IMR-90 (cell line): ENCODE results near the gene CRABP1. TPM values are rescaled to one million over a fixed set of nuclear protein-coding genes. Genes with fewer than 3 reads are reported as not detected.

Experiments
- ATAC-seq: fragments of 200-7000 bp; cut with Tn5 transposase; 2 replicates; pipeline ENCODE4 v1.9.1; 2020; ENCODE audit warnings: low read depth, mild to moderate bottlenecking, moderate library complexity
- BruUV-seq: library from RNA; stranded (reverse); fragments of 400-500 nt; replicated peaks from 2 replicates; lab custom pipeline; 2021; lab: Mats Ljungman, UMichigan
- CTCF ChIA-PET: fragments of 300-600 bp; formaldehyde crosslinking; extraction: SDS; loops from one replicate; lab custom pipeline; 2021; ENCODE audit warnings: antibody characterized with exemption; lab: Yijun Ruan, JAX
- POLR2A ChIA-PET: fragments of 300-600 bp; sonication (Branson Sonifier 250); formaldehyde crosslinking; loops from one replicate; lab custom pipeline; 2022; ENCODE audit warnings: antibody characterized with exemption; ENCODE audit not compliant: unreplicated experiment; lab: Charles Lee
- DNase-seq: peaks from one replicate; pipeline ENCODE4 v3.0.0; 2013
- H2AFZ ChIP-seq: replicated peaks from 2 replicates; pipeline ENCODE3; 2013; ENCODE audit warnings: low read length, mild to moderate bottlenecking; ENCODE audit not compliant: poor library complexity
- H2AK5ac ChIP-seq: 2 replicates; pipeline ENCODE4 v1.6.1; 2013; ENCODE audit warnings: low read depth, low read length, inconsistent platforms
- H2AK9ac ChIP-seq: replicated peaks from 2 replicates; pipeline ENCODE3; 2013; ENCODE audit warnings: mild to moderate bottlenecking, low read depth, low read length, moderate library complexity; ENCODE audit not compliant: poor library complexity
- H2BK120ac ChIP-seq: 2 replicates; pipeline ENCODE4 v1.6.1; 2013; ENCODE audit warnings: low read depth, low read length, inconsistent platforms
- H2BK15ac ChIP-seq: 3 replicates; pipeline ENCODE4 v1.6.1; 2013; ENCODE audit warnings: low read depth, low read length, inconsistent platforms
- H2BK20ac ChIP-seq: 2 replicates; pipeline ENCODE4 v1.6.1; 2013; ENCODE audit warnings: low read depth, mild to moderate bottlenecking, inconsistent platforms, low read length, moderate library complexity
- H2BK5ac ChIP-seq: 2 replicates; pipeline ENCODE4 v1.6.1; 2013; ENCODE audit warnings: mild to moderate bottlenecking, low read depth, low read length, inconsistent platforms; ENCODE audit not compliant: poor library complexity, severe bottlenecking
- H3K14ac ChIP-seq: replicated peaks from 2 replicates; pipeline ENCODE4 v1.6.1; 2013; ENCODE audit warnings: low read depth, low read length, inconsistent platforms
- H3K18ac ChIP-seq: 2 replicates; pipeline ENCODE4 v1.6.1; 2013; ENCODE audit warnings: low read depth, low read length, control low read depth
- H3K23ac ChIP-seq: 2 replicates; pipeline ENCODE4 v1.6.1; 2013; ENCODE audit warnings: low read depth, low read length, inconsistent platforms
- H3K27ac ChIP-seq: 2 replicates; pipeline ENCODE4 v1.5.1; 2013; ENCODE audit warnings: mild to moderate bottlenecking, control low read depth, low read length; ENCODE audit not compliant: insufficient read depth
- H3K27me3 ChIP-seq: 2 replicates; pipeline ENCODE4 v1.6.1; 2013; ENCODE audit warnings: low read length; ENCODE audit not compliant: control insufficient read depth, insufficient read depth
- H3K36me3 ChIP-seq: 2 replicates; pipeline ENCODE4 v1.6.1; 2013; ENCODE audit warnings: low read length, mixed read lengths; ENCODE audit not compliant: control insufficient read depth, insufficient read depth
- H3K4ac ChIP-seq: 2 replicates; pipeline ENCODE4 v1.6.1; 2013; ENCODE audit warnings: low read depth, low read length, inconsistent platforms
- H3K4me1 ChIP-seq: 2 replicates; pipeline ENCODE4 v1.6.1; 2013; ENCODE audit warnings: low read length, mixed read lengths; ENCODE audit not compliant: control insufficient read depth, insufficient read depth
- H3K4me2 ChIP-seq: 2 replicates; pipeline ENCODE4 v1.6.1; 2013; ENCODE audit warnings: low read depth, mild to moderate bottlenecking, control low read depth, low read length, moderate library complexity
- H3K4me3 ChIP-seq: 2 replicates; pipeline ENCODE4 v1.5.1; 2013; ENCODE audit warnings: low read depth, mild to moderate bottlenecking, control low read depth, low read length, moderate library complexity; ENCODE audit not compliant: insufficient read depth
- H3K56ac ChIP-seq: 2 replicates; pipeline ENCODE4 v1.6.1; 2013; ENCODE audit warnings: low read length, inconsistent platforms; ENCODE audit not compliant: insufficient read depth; ENCODE audit errors: extremely low read depth
- H3K79me1 ChIP-seq, 2 experiments: 2 replicates each; pipeline ENCODE4 v1.6.1; 2013; ENCODE audit warnings: low read length in 2 of 2, inconsistent platforms in 1 of 2, low read depth in 1 of 2
- H3K9ac ChIP-seq: 2 replicates; pipeline ENCODE4 v1.6.1; 2013; ENCODE audit warnings: low read depth, low read length, control low read depth
- H3K9me1 ChIP-seq: 2 replicates; pipeline ENCODE4 v1.6.1; 2013; ENCODE audit warnings: low read length, inconsistent platforms; ENCODE audit not compliant: insufficient read depth
- H3K9me3 ChIP-seq: 2 replicates; pipeline ENCODE4 v1.6.1; 2013; ENCODE audit warnings: low read length; ENCODE audit not compliant: control insufficient read depth, insufficient read depth
- H4K20me1 ChIP-seq: 2 replicates; pipeline ENCODE4 v1.6.1; 2013; ENCODE audit warnings: low read length, inconsistent platforms; ENCODE audit not compliant: insufficient read depth
- H4K5ac ChIP-seq: 2 replicates; pipeline ENCODE4 v1.6.1; 2013; ENCODE audit warnings: mild to moderate bottlenecking, low read depth, low read length, control low read depth
- H4K8ac ChIP-seq, 2 experiments: 2 replicates each; pipeline ENCODE4 v1.6.1; 2013; ENCODE audit warnings: low read depth in 2 of 2, low read length in 2 of 2, control low read depth in 1 of 2, inconsistent platforms in 1 of 2
- H4K91ac ChIP-seq: 2 replicates; pipeline ENCODE4 v1.6.1; 2013; ENCODE audit warnings: low read depth, low read length, inconsistent platforms; ENCODE audit not compliant: insufficient read depth
- BHLHE40 ChIP-seq: fragments of 150-350 bp; IDR thresholded peaks from 2 replicates; pipeline ENCODE4 v1.6.1; 2016; ENCODE audit warnings: mild to moderate bottlenecking, low read depth, low read length
- WGBS, 2 experiments: methylation state at CpG; one replicate each; pipeline versions ENCODE4 v1.1.5 to v1.1.7; 2013; ENCODE audit warnings: missing lambda C conversion rate in 2 of 2; ENCODE audit not compliant: insufficient read length in 1 of 2; ENCODE audit errors: extremely low coverage in 2 of 2; 5-methylcytosine and 5-hydroxymethylcytosine counted together
- dilution Hi-C: fragments of 300-500 bp; cut with HindIII; formaldehyde crosslinking; loops from one replicate; pipeline ENCODE4 v1.14.3; 2018; ENCODE audit warnings: low sequenced_read_pairs; ENCODE audit not compliant: unreplicated experiment
- in situ Hi-C: fragments of 300-500 bp; cut with MboI; formaldehyde crosslinking; loops from 3 replicates; pipeline ENCODE4 v1.14.3; 2019; ENCODE audit warnings: low sequenced_read_pairs, inconsistent platforms, mixed read lengths
- intact Hi-C: fragments of 100-400 bp; cut with micrococcal nuclease; formaldehyde crosslinking; loops from 2 replicates; pipeline ENCODE4 v1.10.0; 2022
- polyA plus RNA-seq, 3 experiments: library from polyadenylated mRNA; depleted of rRNA; stranded (reverse); fragments of >200 nt; gene quantifications; 2 replicates each; pipeline ENCODE4 v1.2.3, GENCODE V29; 2012; ENCODE audit warnings: low replicate concordance in 1 of 3
- total RNA-seq: library from RNA; depleted of rRNA; stranded (reverse); fragments of >200 nt; gene quantifications from 2 replicates; pipeline ENCODE4 v1.2.3, GENCODE V29; 2012
- TF ChIP-seq, protein P1 (sequence below): conservative IDR thresholded peaks from 2 replicates; pipeline ENCODE4 v1.5.1; 2012; ENCODE audit warnings: mild to moderate bottlenecking, low read depth, low read length, improper control_type of control experiment

The CRABP1 gene
- total and polyA plus RNA-seq, 2 of the 4 experiments (the other 2 are of a cell fraction) = not detected

DNA sequence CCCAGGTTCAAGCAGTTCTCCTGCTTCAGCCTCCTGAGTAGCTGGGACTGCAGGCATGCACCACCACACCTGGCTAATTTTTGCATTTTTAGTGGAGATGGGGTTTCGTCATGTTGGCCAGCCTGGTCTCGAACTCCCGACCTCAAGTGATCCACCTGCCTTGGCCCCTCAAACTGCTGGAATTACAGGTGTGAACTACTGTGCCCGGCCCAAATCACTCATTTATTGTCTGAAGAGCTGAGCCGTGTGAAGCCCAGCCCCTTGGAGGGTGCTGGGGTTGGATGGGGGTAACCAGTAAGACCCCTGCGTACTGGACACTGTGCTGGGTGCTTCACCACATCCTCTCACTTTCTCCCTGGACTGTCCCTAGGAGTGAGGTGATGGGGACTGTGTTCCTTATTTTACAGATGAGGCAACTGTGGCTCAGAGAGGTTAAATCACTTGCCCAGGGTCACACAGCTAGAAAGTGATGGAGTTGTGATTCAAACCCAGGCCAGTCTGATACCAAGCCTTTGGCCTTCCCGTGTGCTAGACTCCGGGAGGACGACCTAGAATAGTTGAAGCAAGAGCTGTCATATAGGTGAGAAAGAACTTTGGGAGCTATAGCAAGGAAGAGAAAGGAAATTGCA lies 56.1 kb downstream of the CRABP1 start:
- no CpG with 5 or more reads among the region's 9 CpGs for WGBS, 2 experiments
- no peak overlapping the region for H2BK120ac ChIP-seq
- no peak overlapping the region for H3K4me3 ChIP-seq
- no peaks in the 10 kb centered on the region for H4K20me1 ChIP-seq
- no peak overlapping the region for H2AK5ac ChIP-seq
- H3K9me1 ChIP-seq = no peaks in the 10 kb centered on the region
- no peak overlapping the region for H2BK5ac ChIP-seq
- no peak overlapping the region for H3K14ac ChIP-seq
- no peak overlapping the region for H4K5ac ChIP-seq
- BruUV-seq = no TSS peak
- H2AK9ac ChIP-seq = no peak overlapping the region
- H2BK15ac ChIP-seq = no peak overlapping the region
- ChIA-PET POLR2A (no interaction called here), CTCF (no interaction called here)
- H3K36me3 ChIP-seq = no peaks in the 10 kb centered on the region
- ATAC-seq = no peak
- dilution Hi-C loops = no loop called here
- H4K8ac ChIP-seq = no peak overlapping the region
- H3K4ac ChIP-seq = no peak overlapping the region
- no peak overlapping the region for H3K27ac ChIP-seq
- no peaks in the 10 kb centered on the region for H3K9me3 ChIP-seq
- DNase-seq = no peak
- no peak overlapping the region for H3K56ac ChIP-seq
- in situ Hi-C loops = no loop called here
- H3K79me1 ChIP-seq = no peaks in the 10 kb centered on the region
- intact Hi-C loops = no loop called here
- no peaks in the 10 kb centered on the region; the same call in 1 of the 2 replicates for H3K4me1 ChIP-seq
- H2AFZ ChIP-seq = no peak overlapping the region
- no peak overlapping the region for H2BK20ac ChIP-seq
- peaks cover 38% of the 10 kb centered on the region for H3K27me3 ChIP-seq
- TF ChIP-seq, protein P1, sequence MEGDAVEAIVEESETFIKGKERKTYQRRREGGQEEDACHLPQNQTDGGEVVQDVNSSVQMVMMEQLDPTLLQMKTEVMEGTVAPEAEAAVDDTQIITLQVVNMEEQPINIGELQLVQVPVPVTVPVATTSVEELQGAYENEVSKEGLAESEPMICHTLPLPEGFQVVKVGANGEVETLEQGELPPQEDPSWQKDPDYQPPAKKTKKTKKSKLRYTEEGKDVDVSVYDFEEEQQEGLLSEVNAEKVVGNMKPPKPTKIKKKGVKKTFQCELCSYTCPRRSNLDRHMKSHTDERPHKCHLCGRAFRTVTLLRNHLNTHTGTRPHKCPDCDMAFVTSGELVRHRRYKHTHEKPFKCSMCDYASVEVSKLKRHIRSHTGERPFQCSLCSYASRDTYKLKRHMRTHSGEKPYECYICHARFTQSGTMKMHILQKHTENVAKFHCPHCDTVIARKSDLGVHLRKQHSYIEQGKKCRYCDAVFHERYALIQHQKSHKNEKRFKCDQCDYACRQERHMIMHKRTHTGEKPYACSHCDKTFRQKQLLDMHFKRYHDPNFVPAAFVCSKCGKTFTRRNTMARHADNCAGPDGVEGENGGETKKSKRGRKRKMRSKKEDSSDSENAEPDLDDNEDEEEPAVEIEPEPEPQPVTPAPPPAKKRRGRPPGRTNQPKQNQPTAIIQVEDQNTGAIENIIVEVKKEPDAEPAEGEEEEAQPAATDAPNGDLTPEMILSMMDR = no peak
- no peak for TF ChIP-seq BHLHE40
- H4K91ac ChIP-seq = no peak overlapping the region
- no peak overlapping the region for H3K9ac ChIP-seq
- H3K18ac ChIP-seq = no peak overlapping the region
- H3K23ac ChIP-seq = no peak overlapping the region
- H3K4me2 ChIP-seq = no peak overlapping the region
